IPS-18a (cell line): ENCODE measurements around the gene TMEM138.
A peak's percentile ranks its signal among the peaks of the same experiment; 100 is the strongest.
"Not testable (repeated sequence)": the region's sequence is repeated elsewhere in the genome, so short reads cannot be mapped to it uniquely, and the experiment has no call there.

Experiments used
- H3K27ac ChIP-seq: one replicate; pipeline ENCODE4 v1.5.1; 2013; ENCODE audit warnings: low read length
- H3K27me3 ChIP-seq: one replicate; pipeline ENCODE4 v1.6.1; 2013; ENCODE audit warnings: mild to moderate bottlenecking, low read length; ENCODE audit not compliant: control insufficient read depth, insufficient read depth
- H3K36me3 ChIP-seq: one replicate; pipeline ENCODE4 v1.6.1; 2013; ENCODE audit warnings: low read depth, low read length; ENCODE audit not compliant: control insufficient read depth
- H3K4me1 ChIP-seq: one replicate; pipeline ENCODE4 v1.6.1; 2013; ENCODE audit warnings: low read depth, low read length; ENCODE audit not compliant: control insufficient read depth
- H3K4me3 ChIP-seq: one replicate; pipeline ENCODE4 v1.5.1; 2013; ENCODE audit warnings: low read length
- H3K9ac ChIP-seq: one replicate; pipeline ENCODE4 v1.6.1; 2013; ENCODE audit warnings: mild to moderate bottlenecking, low read length, moderate library complexity
- H3K9me3 ChIP-seq: one replicate; pipeline ENCODE4 v1.6.1; 2013; ENCODE audit warnings: low read depth, low read length; ENCODE audit not compliant: control insufficient read depth

TMEM138 gene

GRCh38 chr11:61372659-61373420, 10.7 kb downstream of the TMEM138 start:
- peaks cover 14% of the 10 kb centered on the region for H3K9me3 ChIP-seq
- H3K9ac ChIP-seq: no peak overlapping the region
- no peaks in the 10 kb centered on the region for H3K4me1 ChIP-seq
- H3K4me3 ChIP-seq: no peak overlapping the region
- no peaks in the 10 kb centered on the region for H3K27me3 ChIP-seq
- H3K36me3 ChIP-seq: peaks cover 25% of the 10 kb centered on the region
- H3K27ac ChIP-seq: no peak overlapping the region

GRCh38 chr11:61375761-61376108, 13.6 kb downstream of the TMEM138 start:
- Histone ChIP-seq H3K27ac (no peak overlapping the region), H3K9ac (no peak overlapping the region), H3K27me3 (no peaks in the 10 kb centered on the region), H3K9me3 (peaks cover 14% of the 10 kb centered on the region), H3K36me3 (peaks cover 3% of the 10 kb centered on the region), H3K4me3 (no peak overlapping the region), H3K4me1 (no peaks in the 10 kb centered on the region)

DNA sequence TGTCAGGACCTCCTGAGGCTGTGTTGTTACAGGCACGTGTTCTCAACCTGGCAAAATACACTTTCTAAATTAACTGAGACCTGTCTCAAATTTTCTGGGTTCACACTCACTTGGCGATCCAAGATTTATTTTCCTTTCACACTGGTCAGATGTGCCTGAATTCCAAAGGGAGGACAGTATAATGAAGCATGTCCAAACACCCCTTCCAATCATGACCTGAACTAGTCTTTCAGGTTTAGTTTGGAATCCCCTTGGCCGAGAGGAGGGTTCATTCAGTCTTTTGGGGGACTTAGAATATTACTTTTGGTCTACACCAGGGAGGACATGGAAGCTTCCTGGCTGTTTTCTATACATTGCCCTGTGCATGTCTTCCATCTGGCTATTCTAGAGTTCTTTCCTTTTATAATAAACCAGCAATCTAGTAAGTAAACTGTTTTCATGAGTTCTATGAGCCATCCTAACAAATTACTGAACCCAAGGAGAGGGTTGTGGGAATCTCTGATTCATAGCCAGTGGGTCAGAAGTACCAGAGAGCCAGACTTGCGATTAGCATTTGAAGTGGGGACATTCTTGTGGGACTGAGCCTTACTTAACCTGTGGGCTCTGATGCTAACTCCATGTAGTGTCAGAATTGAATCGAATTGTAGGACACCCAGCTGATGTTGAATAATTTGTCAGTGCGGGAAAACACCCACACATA, 15.4 kb downstream of the TMEM138 start:
- no peak overlapping the region for H3K27ac ChIP-seq
- H3K36me3 ChIP-seq: peaks cover 3% of the 10 kb centered on the region
- H3K4me1 ChIP-seq: no peaks in the 10 kb centered on the region
- no peaks in the 10 kb centered on the region for H3K27me3 ChIP-seq
- no peak overlapping the region for H3K9ac ChIP-seq
- no peak overlapping the region for H3K4me3 ChIP-seq
- peaks cover 14% of the 10 kb centered on the region for H3K9me3 ChIP-seq

DNA sequence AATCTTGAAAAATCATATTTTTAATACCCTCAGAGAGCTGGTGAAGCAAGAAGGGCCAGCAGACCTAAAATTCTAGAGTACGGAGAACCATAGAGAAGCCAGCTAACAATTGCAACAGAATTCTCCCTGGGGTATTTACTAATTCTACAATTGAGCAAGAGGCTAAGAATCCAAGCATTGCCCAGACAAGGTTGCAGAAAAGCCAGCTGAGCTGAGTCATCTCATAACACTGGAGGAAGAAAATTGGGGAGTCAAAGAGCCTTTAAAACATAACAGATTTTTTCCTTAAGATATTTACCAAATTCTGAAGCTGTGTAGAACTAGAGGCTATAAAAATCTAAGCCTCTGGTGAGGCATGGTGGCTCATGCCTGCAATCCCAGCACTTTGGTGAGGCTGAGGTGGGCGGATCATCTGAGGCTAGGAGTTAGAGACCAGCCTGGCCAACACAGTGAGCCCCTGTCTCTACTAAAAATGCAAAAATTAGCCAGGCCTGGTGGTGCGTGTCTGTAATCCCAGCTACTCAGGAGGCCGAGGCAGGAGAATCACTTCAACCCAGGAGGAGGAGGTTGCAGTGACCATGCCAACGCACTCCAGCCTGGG, 16.6 kb downstream of the TMEM138 start:
- no peak overlapping the region for H3K27ac ChIP-seq
- H3K36me3 ChIP-seq: no peaks in the 10 kb centered on the region
- H3K9ac ChIP-seq: no peak overlapping the region
- no peak overlapping the region for H3K4me3 ChIP-seq
- peaks cover 7% of the 10 kb centered on the region for H3K9me3 ChIP-seq
- no peaks in the 10 kb centered on the region for H3K27me3 ChIP-seq
- H3K4me1 ChIP-seq: no peaks in the 10 kb centered on the region

DNA sequence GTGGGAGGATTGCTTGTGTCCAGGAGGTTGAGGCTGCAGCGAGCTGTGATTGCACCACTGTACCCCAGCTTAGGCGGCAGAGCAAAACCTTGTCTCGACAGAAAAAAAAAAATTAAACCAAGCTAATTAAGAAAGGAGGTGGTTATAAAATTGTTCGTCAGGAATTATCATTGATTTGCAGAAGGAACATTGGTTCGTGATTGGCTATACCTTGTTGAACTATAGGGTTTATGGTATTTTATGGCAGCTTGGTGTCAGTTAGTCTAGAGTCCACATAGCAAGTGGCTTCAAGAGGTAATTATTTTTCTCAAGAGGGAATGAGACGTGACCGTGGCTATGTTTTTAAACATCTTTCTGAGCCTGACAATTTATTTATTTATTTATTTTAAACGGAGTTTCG, 18.7 kb downstream of the TMEM138 start:
- Histone ChIP-seq H3K4me3 (no peak overlapping the region), H3K4me1 (no peaks in the 10 kb centered on the region), H3K9ac (no peak overlapping the region), H3K27ac (no peak overlapping the region), H3K9me3 (no peaks in the 10 kb centered on the region), H3K27me3 (no peaks in the 10 kb centered on the region), H3K36me3 (no peaks in the 10 kb centered on the region)

DNA sequence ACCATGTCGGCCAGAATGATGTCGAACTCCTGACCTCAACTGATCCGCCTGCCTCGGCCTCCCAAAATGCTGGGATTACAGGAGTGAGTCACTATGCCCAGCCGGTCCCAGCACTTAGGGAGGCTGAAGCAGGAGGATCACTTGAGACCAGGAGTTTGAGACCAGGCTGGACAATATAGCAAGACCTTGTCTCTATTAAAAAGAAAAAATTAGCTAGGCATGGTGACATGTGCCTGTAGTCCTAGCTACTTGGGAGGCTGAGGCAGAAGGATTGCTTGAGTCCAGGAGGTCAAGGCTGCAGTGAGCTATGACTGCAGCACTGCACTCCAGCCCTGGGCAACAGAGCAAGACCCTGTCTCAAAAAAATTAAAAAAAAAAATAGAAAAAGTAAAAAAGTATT, 21.7 kb downstream of the TMEM138 start:
- H3K27ac ChIP-seq: not testable (repeated sequence)

GRCh38 chr11:61384271-61385242, 22.4 kb downstream of the TMEM138 start:
- H3K27ac ChIP-seq: no peak overlapping the region
- H3K4me1 ChIP-seq: no peaks in the 10 kb centered on the region
- no peaks in the 10 kb centered on the region for H3K27me3 ChIP-seq
- H3K36me3 ChIP-seq: no peaks in the 10 kb centered on the region
- no peak overlapping the region for H3K9ac ChIP-seq
- no peaks in the 10 kb centered on the region for H3K9me3 ChIP-seq
- no peak overlapping the region for H3K4me3 ChIP-seq

More for the DNA sequence above, 21.7 kb downstream of the TMEM138 start:
- not testable (repeated sequence) for H3K4me1 ChIP-seq, H3K9ac ChIP-seq, H3K4me3 ChIP-seq, H3K36me3 ChIP-seq, H3K9me3 ChIP-seq, H3K27me3 ChIP-seq

DNA sequence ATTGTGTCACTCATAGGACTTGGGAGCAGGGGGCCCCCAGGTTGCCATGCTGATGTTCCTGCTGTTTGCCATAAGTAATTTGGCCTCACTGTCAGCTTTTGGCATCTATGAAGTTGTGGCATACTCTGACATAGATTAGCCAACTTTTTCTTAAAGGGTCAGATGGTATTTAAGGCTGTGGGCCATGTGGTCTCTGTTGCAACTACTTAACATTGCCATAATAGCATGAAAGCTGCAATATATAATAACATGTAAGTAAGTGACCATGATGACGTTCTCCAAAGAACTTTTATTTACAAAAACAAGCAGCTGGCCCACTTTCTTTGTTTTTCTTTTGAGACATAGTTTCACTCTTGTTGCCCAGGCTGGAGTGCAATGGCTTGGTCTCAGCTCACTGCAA, 28.0 kb downstream of the TMEM138 start:
- Histone ChIP-seq H3K4me3 (no peak overlapping the region), H3K9me3 (no peaks in the 10 kb centered on the region), H3K36me3 (peaks cover 4% of the 10 kb centered on the region), H3K27ac (no peak overlapping the region), H3K27me3 (no peaks in the 10 kb centered on the region), H3K4me1 (no peaks in the 10 kb centered on the region), H3K9ac (no peak overlapping the region)

DNA sequence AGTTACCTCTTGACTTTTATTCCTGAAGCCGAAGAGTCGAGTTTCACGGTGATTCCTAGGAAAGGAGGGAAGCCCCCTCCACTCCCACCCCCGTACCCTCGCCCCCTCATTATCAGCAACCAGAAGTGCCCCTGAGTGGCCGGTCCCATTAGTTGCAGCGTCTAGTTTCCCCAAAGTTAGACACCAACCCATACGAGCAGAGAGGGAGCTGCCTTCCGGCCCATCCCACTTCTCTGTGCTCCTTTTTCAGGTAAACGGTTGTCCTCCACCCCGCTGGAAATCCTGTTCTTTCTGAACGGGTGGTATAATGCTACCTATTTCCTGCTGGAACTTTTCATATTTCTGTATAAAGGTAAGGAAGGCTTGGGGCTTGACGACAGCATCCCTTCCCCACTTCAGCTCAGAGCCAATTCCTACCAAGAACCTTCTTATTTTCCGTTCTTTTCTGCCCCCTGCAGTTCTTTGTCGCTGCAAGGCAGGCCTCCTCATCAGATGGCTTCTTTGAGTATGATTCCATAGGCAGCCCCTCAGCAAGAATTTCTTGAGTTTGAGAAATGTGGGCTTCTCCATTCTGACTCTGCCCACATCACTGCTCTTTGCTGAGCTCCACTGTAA, 30.9 kb downstream of the TMEM138 start:
- Histone ChIP-seq H3K27ac (no peak overlapping the region), H3K4me3 (peak overlapping the region; percentile 72), H3K4me1 (no peaks in the 10 kb centered on the region)

DNA sequence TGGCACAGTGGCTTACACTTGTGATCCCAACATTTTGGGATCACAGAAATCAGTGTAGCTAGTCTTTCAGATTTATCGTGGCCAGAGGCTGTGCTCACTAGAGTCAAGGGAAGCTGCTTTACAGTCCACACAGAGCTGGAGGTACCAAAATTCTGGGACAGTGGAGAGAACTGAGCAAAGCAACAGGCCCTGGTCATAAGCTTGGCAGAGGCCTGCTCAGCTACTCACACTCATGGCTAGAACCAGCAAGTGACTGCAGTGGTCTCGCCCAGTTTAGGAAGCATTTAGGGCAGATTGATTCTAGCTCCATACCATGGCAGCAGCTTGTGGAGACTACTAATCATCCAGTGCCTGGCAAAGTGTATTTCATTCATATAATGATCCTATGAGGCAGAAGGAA, 39.0 kb downstream of the TMEM138 start:
- Histone ChIP-seq H3K9ac (no peak overlapping the region), H3K27ac (no peak overlapping the region), H3K4me1 (no peaks in the 10 kb centered on the region), H3K36me3 (peaks cover 46% of the 10 kb centered on the region), H3K4me3 (no peak overlapping the region), H3K9me3 (no peaks in the 10 kb centered on the region), H3K27me3 (no peaks in the 10 kb centered on the region)

More for the DNA sequence above, 30.9 kb downstream of the TMEM138 start:
- H3K36me3 ChIP-seq: peaks cover 11% of the 10 kb centered on the region
- no peaks in the 10 kb centered on the region for H3K9me3 ChIP-seq
- no peaks in the 10 kb centered on the region for H3K27me3 ChIP-seq
- H3K9ac ChIP-seq: peak overlapping the region; percentile 56

GRCh38 chr11:61401573-61401972, 39.4 kb downstream of the TMEM138 start:
- H3K27me3 ChIP-seq: no peaks in the 10 kb centered on the region
- peaks cover 49% of the 10 kb centered on the region for H3K36me3 ChIP-seq
- H3K27ac ChIP-seq: no peak overlapping the region
- H3K9me3 ChIP-seq: no peaks in the 10 kb centered on the region
- H3K4me3 ChIP-seq: no peak overlapping the region
- H3K4me1 ChIP-seq: no peaks in the 10 kb centered on the region
- no peak overlapping the region for H3K9ac ChIP-seq
